Mammary epithelial cell (primary cell): ENCODE results near the gene SMIM29.
"Not testable (repeated sequence)": the region's sequence is repeated elsewhere in the genome, so short reads cannot be mapped to it uniquely, and the experiment has no call there.

Source experiments
- CTCF ChIP-seq, 2 donors: IDR thresholded peaks in 1 of 2; conservative IDR thresholded peaks in 1 of 2; 2 replicates each; pipeline ENCODE4 v1.5.1; 2011 to 2012; ENCODE audit warnings: inconsistent platforms in 2 of 2, low read length in 2 of 2, mild to moderate bottlenecking in 2 of 2, control low read depth in 1 of 2, low read depth in 1 of 2; ENCODE audit not compliant: insufficient read depth in 1 of 2; ENCODE audit errors: extremely low read depth in 1 of 2
- EZH2 ChIP-seq: IDR thresholded peaks from 2 replicates; pipeline ENCODE4 v1.6.1; 2012; ENCODE audit warnings: low read length, inconsistent platforms, borderline replicate concordance

- not testable (repeated sequence) for TF ChIP-seq CTCF (conservative IDR thresholded peaks at IDR 0.05 in 1 of 2, IDR thresholded peaks at IDR 0.05 in 1 of 2; ENCODE audit: extremely low read depth in 1 of 2, insufficient read depth in 1 of 2, low read depth in 1 of 2, low read length in 2 of 2); EZH2
These were observed 3.6 kb downstream of the SMIM29 start for GRCh38 chr6:34245032-34245760.
